A673 (cell line): ENCODE data around the gene VPS8.

ENCODE experiments used
- CTCF ChIP-seq: fragments of 300-800, 200-600 bp; sonication (generic); conservative IDR thresholded peaks from 2 replicates; pipeline ENCODE4 v1.5.1; 2017; ENCODE audit warnings: low read depth, mild to moderate bottlenecking, antibody characterized with exemption, low read length, moderate library complexity, mixed read lengths
- EZH2 ChIP-seq: fragments of 200-600 bp; sonication (generic); IDR thresholded peaks from 2 replicates; pipeline ENCODE4 v1.6.1; 2017; ENCODE audit warnings: borderline replicate concordance, low read depth, mild to moderate bottlenecking, mixed read lengths, antibody characterized with exemption, low read length; ENCODE audit not compliant: poor library complexity, severe bottlenecking

- TF ChIP-seq CTCF (no peak), EZH2 (no peak)
These were observed 2.2 kb downstream of the VPS8 start for GRCh38 chr3:184814214-184814613.
